ENCODE results near the gene THYN1. TPM values are rescaled to one million over a fixed set of nuclear protein-coding genes. Genes with fewer than 3 reads are reported as not detected.

Gene THYN1
- polyA plus RNA-seq, 1 donor (not counting 4 experiments of a cell fraction or from before 2014, with no cell fraction given), result 45.8 TPM

- Histone ChIP-seq H3K36me3 (ENCODE audit: control insufficient read depth in 2 of 2, extremely low read depth in 1 of 2, insufficient read depth in 2 of 2, low read length in 2 of 2) (peaks cover 10 to 14% of the 10 kb centered on the region in 2 experiments), H3K4me3 (ENCODE audit: control insufficient read depth in 2 of 3, extremely low read depth in 1 of 3, insufficient read depth in 2 of 3, low read depth in 1 of 3, low read length in 3 of 3) (no peak overlapping the region), H3K4me2 (ENCODE audit: control insufficient read depth, extremely low read depth, insufficient read depth, low read depth, low read length) (peak overlapping the region; percentile 28), H2AFZ (ENCODE audit: control insufficient read depth, low read length) (no peak overlapping the region), H3K79me2 (ENCODE audit: control insufficient read depth, insufficient read depth, low read length) (peaks cover 4% of the 10 kb centered on the region), H3K27me3 (ENCODE audit: control insufficient read depth, extremely low read depth, insufficient read depth, low read length) (no peaks in the 10 kb centered on the region), H3K9ac (ENCODE audit: control insufficient read depth, extremely low read depth, insufficient read depth, low read length) (no peak overlapping the region), H3K27ac (ENCODE audit: control insufficient read depth, insufficient read depth, low read length) (peak overlapping the region; percentile 69), H3K9me3 (ENCODE audit: control insufficient read depth, low read depth, low read length) (no peaks in the 10 kb centered on the region), H3K9me1 (ENCODE audit: control insufficient read depth, extremely low read depth, insufficient read depth, low read length) (no peaks in the 10 kb centered on the region), H3K4me1 (ENCODE audit: control insufficient read depth, extremely low read depth, insufficient read depth, low read length) (peaks cover 32% of the 10 kb centered on the region), H4K20me1 (ENCODE audit: control insufficient read depth, extremely low read depth, insufficient read depth, low read length) (no peaks in the 10 kb centered on the region)
- FAIRE-seq, result no peak
- no peak for DNase-seq (ENCODE audit: low read depth, low spot score)
- dilution Hi-C loops (cut with MboI; ENCODE audit: extremely low pct_ligation_motif_present, low sequenced_read_pairs), result no loop called here
- TF ChIP-seq, protein P1, sequence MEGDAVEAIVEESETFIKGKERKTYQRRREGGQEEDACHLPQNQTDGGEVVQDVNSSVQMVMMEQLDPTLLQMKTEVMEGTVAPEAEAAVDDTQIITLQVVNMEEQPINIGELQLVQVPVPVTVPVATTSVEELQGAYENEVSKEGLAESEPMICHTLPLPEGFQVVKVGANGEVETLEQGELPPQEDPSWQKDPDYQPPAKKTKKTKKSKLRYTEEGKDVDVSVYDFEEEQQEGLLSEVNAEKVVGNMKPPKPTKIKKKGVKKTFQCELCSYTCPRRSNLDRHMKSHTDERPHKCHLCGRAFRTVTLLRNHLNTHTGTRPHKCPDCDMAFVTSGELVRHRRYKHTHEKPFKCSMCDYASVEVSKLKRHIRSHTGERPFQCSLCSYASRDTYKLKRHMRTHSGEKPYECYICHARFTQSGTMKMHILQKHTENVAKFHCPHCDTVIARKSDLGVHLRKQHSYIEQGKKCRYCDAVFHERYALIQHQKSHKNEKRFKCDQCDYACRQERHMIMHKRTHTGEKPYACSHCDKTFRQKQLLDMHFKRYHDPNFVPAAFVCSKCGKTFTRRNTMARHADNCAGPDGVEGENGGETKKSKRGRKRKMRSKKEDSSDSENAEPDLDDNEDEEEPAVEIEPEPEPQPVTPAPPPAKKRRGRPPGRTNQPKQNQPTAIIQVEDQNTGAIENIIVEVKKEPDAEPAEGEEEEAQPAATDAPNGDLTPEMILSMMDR (optimal IDR thresholded peaks at IDR 0.05 in 1 of 3, IDR thresholded peaks at IDR 0.05 in 1 of 3, conservative IDR thresholded peaks at IDR 0.05 in 1 of 3; ENCODE audit: extremely low read depth in 1 of 3, insufficient read depth in 2 of 3, low read length in 3 of 3), result no peak
- TF ChIP-seq EZH2 (IDR thresholded peaks at IDR 0.05; ENCODE audit: low read length), result no peak
These were observed 13.3 kb upstream of the THYN1 start for GRCh38 chr11:134266440-134266839.

GRCh38 chr11:134264966-134265764 lies 12.0 kb upstream of the THYN1 start:
- no peak overlapping the region for H3K4me2 ChIP-seq (ENCODE audit: control insufficient read depth, extremely low read depth, insufficient read depth, low read depth, low read length)
- no peak overlapping the region for H3K9ac ChIP-seq (ENCODE audit: control insufficient read depth, extremely low read depth, insufficient read depth, low read length)
- dilution Hi-C loops (cut with MboI; ENCODE audit: extremely low pct_ligation_motif_present, low sequenced_read_pairs), result no loop called here
- H3K9me3 ChIP-seq (ENCODE audit: control insufficient read depth, low read depth, low read length), result no peaks in the 10 kb centered on the region
- peaks cover 3% of the 10 kb centered on the region for H3K79me2 ChIP-seq (ENCODE audit: control insufficient read depth, insufficient read depth, low read length)
- peaks cover 16 to 18% of the 10 kb centered on the region in 2 experiments for H3K36me3 ChIP-seq (ENCODE audit: control insufficient read depth in 2 of 2, extremely low read depth in 1 of 2, insufficient read depth in 2 of 2, low read length in 2 of 2)
- DNase-seq (ENCODE audit: low read depth, low spot score) (no peak), FAIRE-seq (no peak)
- no peak overlapping the region for H2AFZ ChIP-seq (ENCODE audit: control insufficient read depth, low read length)
- TF ChIP-seq, protein P1 (optimal IDR thresholded peaks at IDR 0.05 in 1 of 3, IDR thresholded peaks at IDR 0.05 in 1 of 3, conservative IDR thresholded peaks at IDR 0.05 in 1 of 3; ENCODE audit: extremely low read depth in 1 of 3, insufficient read depth in 2 of 3, low read length in 3 of 3), result no peak
- TF ChIP-seq EZH2 (IDR thresholded peaks at IDR 0.05; ENCODE audit: low read length), result no peak
- H3K27me3 ChIP-seq (ENCODE audit: control insufficient read depth, extremely low read depth, insufficient read depth, low read length), result no peaks in the 10 kb centered on the region
- no peak overlapping the region for H3K27ac ChIP-seq (ENCODE audit: control insufficient read depth, insufficient read depth, low read length)
- H3K4me1 ChIP-seq (ENCODE audit: control insufficient read depth, extremely low read depth, insufficient read depth, low read length), result peaks cover 32% of the 10 kb centered on the region
- no peaks in the 10 kb centered on the region for H3K9me1 ChIP-seq (ENCODE audit: control insufficient read depth, extremely low read depth, insufficient read depth, low read length)
- no peaks in the 10 kb centered on the region for H4K20me1 ChIP-seq (ENCODE audit: control insufficient read depth, extremely low read depth, insufficient read depth, low read length)
- no peak overlapping the region for H3K4me3 ChIP-seq (ENCODE audit: control insufficient read depth in 2 of 3, extremely low read depth in 1 of 3, insufficient read depth in 2 of 3, low read depth in 1 of 3, low read length in 3 of 3)

Measured in keratinocyte (primary cell).